HG03196 (cell line): ENCODE results near the gene MTMR3.
"Not testable (repeated sequence)": the region's sequence is repeated elsewhere in the genome, so short reads cannot be mapped to it uniquely, and the experiment has no call there.

Experiments
- ATAC-seq: cut with Tn5 transposase; IDR thresholded peaks from one replicate; pipeline ENCODE4 v1.9.1; 2021; ENCODE audit not compliant: unreplicated experiment

MTMR3 gene

GRCh38 chr22:30045901-30046715, 163.1 kb downstream of the MTMR3 start:
- no peak for ATAC-seq

DNA sequence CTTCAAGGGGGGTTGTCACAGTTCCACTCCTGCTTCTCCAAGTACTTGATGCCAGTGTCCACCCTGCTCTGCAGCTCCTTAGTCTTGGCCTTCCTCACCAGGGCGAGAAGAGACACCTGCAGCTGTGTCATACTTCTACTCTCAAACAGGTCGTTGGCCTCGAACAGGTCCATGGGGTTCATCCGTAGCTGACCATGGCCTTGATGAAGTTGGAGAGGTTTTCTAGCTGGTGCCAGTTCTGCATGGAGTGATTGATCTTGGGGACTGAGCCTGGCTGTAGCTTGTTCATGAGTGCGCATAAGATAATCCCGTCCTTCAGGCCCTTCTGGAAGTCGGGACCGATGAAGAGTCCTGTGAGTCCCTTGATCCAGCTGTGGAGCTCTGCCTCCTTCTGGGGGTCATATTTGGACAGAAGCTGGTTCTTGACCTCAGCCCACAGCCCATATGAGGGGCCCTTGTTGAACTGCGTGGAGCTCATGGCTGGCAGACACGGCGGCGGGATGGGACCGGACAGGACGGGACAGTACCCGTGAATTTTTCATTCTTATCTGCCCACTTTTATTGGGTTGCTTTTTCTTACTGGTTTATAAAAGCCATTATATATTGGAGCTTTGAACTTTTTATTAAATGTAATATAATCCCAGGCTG, 163.9 kb downstream of the MTMR3 start:
- ATAC-seq, result no peak

DNA sequence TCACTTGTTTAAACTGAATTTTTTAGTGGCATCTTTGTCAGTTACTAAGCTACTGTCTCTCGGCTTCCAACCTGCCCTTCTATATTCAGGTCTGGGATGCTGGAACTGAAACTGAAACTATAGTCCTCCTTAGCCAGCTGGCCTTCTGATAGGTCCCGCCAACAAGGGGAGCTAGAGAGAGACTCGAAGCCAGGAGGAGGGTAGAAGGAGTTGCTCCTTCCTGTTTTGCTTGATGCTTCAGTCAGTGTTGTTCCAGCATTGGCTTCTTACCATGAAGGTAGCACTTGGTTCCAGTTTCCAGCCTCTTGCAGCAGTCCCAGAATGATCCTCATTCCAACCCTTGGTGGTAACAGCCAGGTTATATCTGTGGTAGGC, 164.4 kb downstream of the MTMR3 start:
- no peak for ATAC-seq

GRCh38 chr22:30048681-30049080, 165.7 kb downstream of the MTMR3 start:
- ATAC-seq, result no peak

GRCh38 chr22:30054067-30054763, 171.2 kb downstream of the MTMR3 start:
- ATAC-seq, result no peak

GRCh38 chr22:30054764-30055069, 171.7 kb downstream of the MTMR3 start:
- no peak for ATAC-seq

GRCh38 chr22:30056015-30056414, 173.0 kb downstream of the MTMR3 start:
- ATAC-seq, result no peak

DNA sequence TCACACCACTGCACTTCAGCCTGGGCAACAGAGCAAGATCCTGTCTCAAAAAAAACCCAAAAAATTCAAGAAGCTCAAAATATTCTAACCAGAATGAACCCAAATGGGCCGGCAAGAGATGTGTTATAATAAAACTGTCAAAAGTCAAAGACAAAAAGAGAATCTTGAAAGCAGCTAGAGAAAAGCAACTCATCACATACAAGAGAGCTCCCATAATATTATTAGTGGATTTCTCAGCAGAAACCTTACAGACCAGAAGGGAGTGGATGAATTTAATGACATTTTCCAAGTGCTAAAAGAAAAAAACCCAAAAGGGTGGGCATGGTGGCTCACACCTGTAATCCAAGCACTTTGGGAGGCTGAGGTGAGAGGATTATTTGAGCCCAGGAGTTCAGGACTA, 174.4 kb downstream of the MTMR3 start:
- no peak for ATAC-seq

DNA sequence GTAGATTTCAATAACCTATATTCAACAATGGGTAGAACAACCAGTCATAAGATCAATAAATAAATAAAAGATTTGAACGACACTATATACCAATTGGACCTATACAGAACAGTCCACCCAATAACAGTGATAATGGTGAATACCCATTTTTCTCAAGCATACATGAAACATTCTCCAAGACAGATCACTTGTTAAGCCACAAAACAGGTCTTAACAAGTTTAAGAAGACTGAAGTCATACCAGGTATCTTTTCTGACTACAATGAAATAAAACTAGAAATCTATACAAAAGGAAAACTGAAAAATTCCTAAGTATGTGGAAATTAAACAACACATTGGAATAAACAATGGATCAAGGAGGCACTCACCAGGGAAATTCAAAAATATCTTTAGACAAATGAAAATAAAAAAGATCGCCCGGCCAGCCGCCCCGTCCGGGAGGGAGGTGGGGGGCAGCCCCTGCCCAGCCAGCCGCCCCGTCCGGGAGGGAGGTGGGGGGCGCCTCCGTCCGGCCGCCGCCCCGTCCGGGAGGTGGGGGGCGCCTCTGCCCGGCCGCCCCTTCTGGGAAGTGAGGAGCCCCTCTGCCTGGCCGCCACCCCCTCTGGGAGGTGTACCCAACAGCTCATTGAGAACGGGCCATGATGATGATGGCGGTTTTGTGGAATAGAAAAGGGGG, 176.5 kb downstream of the MTMR3 start:
- not testable (repeated sequence) for ATAC-seq

DNA sequence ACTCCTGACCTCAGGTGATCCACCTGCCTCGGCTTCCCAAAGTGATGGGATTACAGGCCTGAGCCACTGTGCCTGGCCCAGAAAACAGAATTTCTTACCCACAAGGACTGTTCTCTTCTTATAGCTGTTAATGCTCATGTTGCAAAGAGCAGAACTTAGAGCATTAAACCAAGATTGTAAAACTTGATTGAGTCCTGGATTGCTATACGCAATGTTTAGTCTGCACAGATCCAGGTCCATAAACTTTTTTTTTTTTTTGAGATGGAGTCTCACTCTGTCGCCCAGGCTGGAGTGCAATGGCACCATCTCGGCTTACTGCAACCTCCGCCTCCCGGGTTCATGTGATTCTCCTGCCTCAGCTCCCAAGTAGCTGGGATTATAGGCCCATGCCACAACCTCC, 178.1 kb downstream of the MTMR3 start:
- not testable (repeated sequence) for ATAC-seq

DNA sequence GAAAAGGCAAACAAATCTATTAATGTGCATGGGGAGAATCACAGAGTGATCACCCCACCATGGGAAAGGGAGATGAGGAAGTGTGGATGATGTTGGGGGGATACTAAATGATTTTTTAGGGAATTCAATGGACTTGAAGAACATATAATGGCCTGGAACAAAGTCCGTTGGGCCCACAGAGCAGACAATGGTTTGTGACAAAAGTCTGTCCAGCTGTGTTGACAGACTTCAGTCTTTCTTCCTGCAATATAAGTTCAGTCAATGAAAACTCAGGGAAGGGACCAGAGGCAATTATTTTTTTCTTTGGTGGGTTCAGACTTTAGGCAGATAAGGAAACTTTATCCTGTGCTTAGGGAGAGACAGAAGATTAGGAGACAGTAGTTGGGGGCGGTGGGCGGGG, 179.3 kb downstream of the MTMR3 start:
- no peak for ATAC-seq

DNA sequence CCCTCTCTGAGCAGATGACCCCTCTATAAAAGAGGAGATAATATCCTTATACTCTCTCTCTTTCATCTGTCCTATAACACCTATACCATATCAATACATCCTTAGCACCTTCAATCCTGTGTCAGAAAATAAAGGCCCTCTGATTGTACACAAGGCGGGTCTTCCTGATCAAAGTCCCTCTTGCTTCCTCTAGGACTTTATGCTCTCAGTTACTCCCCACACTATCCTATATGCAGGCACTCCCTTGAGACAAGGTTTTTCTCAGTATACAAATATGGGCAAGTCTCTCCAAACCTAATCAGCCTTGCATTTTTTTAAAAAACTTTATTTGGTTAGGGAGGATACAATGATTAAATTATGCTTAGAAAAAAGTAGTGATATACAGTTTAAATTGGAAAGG, 180.0 kb downstream of the MTMR3 start:
- no peak for ATAC-seq

GRCh38 chr22:30064172-30064571, 181.2 kb downstream of the MTMR3 start:
- no peak for ATAC-seq

GRCh38 chr22:30073743-30074142, 190.8 kb downstream of the MTMR3 start:
- ATAC-seq, result no peak

- ATAC-seq, result no peak
These were observed 191.2 kb downstream of the MTMR3 start for GRCh38 chr22:30074147-30074546.

DNA sequence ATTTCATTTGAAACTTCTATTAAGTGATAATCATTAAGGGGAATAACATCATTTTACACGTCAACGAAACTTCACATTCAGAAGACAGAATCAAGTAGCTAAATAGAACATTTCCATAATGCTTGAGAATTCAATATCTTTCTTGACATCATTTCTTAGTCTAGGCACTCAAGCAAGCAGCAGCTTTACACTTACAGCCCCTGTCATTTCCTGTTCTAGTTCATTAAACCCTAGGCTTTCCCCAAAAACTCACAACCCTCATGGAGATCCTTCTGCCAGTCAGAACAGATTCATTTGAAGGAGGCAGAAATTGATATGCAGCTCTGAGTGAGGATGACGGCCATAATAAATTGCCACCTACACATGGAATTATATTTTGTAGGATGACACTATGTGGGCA, 192.0 kb downstream of the MTMR3 start:
- no peak for ATAC-seq

DNA sequence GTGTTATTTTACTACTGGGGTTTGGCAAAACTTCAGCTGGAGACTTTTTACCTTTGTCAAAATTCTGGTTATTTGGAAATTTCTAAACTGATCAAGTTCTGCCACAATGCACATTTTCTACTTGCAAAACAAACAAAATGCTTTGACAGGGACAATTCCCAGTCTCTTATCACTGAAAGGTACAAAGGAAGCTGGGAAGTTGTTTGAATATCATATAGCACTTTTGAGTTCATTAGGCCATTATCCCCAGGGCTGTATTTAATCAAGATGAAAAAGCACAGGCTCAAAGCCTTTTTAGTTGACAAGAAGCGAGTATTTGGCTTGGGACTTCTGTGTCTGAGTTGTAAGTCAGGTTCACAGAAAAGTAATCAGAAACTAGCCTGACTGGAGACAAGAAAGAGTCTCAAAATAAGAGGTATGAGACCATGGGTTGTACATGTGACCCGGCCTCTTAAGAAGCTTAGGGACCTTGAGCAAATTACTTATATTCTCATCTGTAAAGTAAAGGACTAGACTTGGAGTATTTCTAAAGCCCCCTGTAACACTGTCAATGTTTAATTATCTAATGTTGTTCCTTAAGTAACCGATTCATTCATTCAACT, 194.4 kb downstream of the MTMR3 start:
- ATAC-seq, result no peak

DNA sequence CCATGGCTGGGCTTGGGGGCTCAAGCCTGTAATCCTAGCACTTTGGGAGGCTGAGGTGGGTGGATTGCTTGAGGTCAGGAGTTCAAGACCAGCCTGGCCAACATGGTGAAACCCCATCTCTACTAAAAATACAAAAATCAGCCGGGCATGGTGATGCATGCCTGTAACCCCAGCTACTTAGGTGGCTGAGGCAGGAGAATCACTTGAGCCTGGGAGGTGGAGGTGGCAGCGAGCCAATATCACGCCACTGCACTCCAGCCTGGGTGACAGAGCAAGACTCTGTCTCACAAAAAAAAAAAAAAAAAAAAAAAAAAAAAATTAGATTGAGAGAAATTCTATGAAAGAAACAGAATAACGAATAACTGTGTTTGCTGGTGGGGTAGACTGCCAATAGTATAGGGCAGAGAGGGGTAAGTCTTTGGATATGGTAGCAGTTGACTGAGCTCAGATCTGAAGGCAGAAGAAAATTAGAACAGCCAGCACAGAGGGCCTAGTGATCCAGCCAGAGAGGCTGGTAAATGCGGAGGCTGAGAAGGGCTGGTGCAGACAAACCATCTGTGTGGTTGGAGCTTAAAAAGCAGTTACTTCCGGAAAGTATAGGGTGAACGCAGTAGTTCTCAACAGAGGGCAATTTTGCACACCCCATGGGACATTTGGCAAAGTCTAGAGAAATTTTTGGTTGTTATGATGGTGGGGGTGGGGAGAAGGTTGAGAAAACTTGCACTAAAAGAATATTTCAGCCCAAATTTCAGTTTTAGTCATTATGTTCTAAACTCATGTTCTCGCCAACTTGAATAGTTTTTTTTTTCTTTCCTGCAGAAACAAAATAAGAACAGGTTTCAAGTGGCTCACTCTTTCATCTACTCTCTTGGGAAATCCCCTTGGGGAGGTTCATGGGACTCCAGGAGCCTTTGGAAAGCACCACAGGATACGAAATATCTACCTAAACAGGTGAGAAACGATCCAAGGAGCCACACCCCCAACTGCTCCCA, 195.6 kb downstream of the MTMR3 start:
- no peak for ATAC-seq

DNA sequence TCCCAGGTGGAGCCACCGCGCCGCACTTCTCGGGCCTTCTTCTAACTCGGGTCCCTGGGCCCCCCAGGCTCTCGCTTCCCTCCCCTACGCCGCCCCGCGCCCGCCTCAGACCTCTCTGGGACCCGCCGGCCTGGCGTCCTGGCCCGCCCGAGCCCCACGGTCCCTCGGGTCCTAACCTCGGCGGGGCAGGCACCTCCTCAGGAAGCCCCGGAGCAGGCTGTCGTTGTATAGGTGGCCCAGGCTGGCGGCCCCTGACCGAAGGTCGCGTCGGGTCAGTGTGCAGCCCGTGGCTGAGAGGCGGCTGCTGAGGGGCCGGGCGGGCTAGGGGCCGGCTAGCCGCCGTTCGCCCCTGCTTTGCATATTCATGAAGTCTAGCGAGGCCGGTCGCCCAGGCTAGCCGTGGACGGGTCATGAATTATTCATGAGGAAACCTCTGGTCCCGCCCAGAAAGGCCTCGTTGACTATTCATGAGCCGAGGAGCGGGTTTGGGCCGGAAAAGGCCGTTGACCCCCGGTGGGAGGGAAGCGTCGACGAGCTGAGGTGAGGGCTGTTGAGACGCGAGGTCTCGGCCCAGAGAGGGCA, 197.1 kb downstream of the MTMR3 start, which contains the start of gene HORMAD2:
Gene HORMAD2 (plus strand): TSS at position 513 of the 582 bp plus-strand sequence. CDS start 13,489 bp downstream, outside the sequence.
- ATAC-seq, result no peak
